ENCODE results near the gene PSMC6.

Gene PSMC6

DNA sequence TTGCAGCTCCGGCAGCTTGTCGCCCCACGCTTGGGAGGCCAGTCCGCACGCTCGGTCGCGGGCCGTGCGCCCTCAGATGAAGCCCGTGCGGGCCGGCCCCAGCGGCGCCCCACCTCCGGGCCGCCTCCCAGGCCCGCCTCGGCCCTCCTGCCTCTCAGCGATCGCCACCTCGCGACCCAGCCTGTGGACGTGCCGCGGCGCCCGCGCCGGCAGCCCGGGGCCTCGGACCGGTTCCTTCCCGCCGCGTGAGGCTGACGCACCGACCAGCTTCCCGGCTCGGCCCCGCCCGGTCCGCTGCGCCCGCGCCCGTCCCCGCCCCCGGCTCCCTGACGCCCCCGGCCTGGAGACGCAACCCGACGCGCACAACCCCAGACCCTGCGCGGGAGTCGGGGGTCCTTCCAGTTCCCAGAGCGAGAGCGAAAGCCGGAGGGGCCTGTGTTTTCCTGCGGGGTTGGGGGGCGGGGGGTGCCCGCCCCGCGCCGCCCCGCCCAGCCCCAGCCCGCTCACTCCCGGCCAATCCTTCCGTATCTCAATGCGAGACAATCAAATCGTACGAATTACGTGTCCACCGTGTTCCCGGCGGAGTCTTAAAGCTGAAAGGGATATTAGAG is 11.4 kb upstream of the PSMC6 start, which contains the start of gene ERO1A:
ERO1A (minus strand) TSS at position 78 of the 611 bp plus-strand sequence; CDS start at position 1, 77 bp downstream.
- no peak for TF ChIP-seq CTCF (IDR thresholded peaks at IDR 0.05; ENCODE audit: extremely low read depth, missing control alignments)
- peak; percentile 88 for DNase-seq (ENCODE audit: low spot score)

- TF ChIP-seq CTCF (IDR thresholded peaks at IDR 0.05; ENCODE audit: extremely low read depth, missing control alignments) = no peak
- no peak for DNase-seq (ENCODE audit: low spot score)
Observed at GRCh38 chr14:52700701-52701172, 6.3 kb upstream of the PSMC6 start.

DNA sequence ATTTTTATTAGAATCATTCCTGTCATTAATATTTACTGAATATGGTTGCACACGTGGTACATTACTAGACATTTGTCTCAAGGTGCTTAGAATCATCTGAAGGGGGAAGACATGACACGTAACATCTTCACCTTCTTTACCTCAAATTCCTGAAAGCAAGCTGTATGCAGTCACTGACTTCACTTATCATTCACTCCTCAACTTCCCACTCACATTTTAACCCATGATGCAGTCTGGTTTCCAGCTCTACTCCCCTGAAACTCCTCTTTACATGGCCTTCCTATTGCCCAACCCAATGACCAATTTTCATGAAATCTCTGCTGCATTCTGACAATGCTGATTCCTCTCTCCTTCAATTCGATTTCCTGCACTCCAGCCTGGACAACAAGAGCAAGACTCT is 5.8 kb upstream of the PSMC6 start:
- no peak for DNase-seq (ENCODE audit: low spot score)

GRCh38 chr14:52703225-52703624 is 3.8 kb upstream of the PSMC6 start:
- TF ChIP-seq CTCF (IDR thresholded peaks at IDR 0.05; ENCODE audit: extremely low read depth, missing control alignments) = no peak
- no peak for DNase-seq (ENCODE audit: low spot score)

More for the DNA sequence above, 5.8 kb upstream of the PSMC6 start:
- TF ChIP-seq CTCF (IDR thresholded peaks at IDR 0.05; ENCODE audit: extremely low read depth, missing control alignments) = no peak

GRCh38 chr14:52703664-52704063 is 3.3 kb upstream of the PSMC6 start:
- no peak for TF ChIP-seq CTCF (IDR thresholded peaks at IDR 0.05; ENCODE audit: extremely low read depth, missing control alignments)
- no peak for DNase-seq (ENCODE audit: low spot score)

DNA sequence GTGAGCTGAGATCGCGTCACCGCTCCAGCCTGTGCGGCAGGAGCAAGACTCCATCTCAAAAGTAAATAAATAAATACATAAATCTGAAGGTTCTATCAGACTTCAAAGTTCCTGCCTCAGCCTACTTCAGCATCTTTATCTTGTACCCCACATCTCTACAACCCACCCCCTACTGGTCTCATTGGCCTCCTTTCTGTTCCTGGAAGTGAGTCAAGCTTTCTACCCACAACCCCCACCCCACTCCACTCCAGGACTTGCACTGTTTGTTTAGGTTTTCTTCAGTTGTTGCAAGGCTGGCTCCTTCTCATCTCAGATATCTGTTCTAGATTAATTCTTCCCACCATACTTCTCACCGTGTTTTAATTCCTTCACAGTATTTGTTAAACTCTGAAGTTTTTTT is 714 bp upstream of the PSMC6 start:
- no peak for DNase-seq (ENCODE audit: low spot score)
- no peak for TF ChIP-seq CTCF (IDR thresholded peaks at IDR 0.05; ENCODE audit: extremely low read depth, missing control alignments)

GRCh38 chr14:52711666-52712065 is 4.7 kb downstream of the PSMC6 start:
- no peak for TF ChIP-seq CTCF (IDR thresholded peaks at IDR 0.05; ENCODE audit: extremely low read depth, missing control alignments)
- DNase-seq (ENCODE audit: low spot score) = no peak
